Heart left ventricle (tissue), 16 donors: ENCODE data around the gene OR56A1. TPM values are rescaled to one million over a fixed set of nuclear protein-coding genes. Genes with fewer than 3 reads are reported as not detected.

Experiments
- ATAC-seq, 4 donors: fragments of 200-7000 bp; cut with Tn5 transposase; one replicate each; pipeline ENCODE4 v1.9.1; 2020 to 2022; ENCODE audit warnings: moderate library complexity in 4 of 4, mild to moderate bottlenecking in 3 of 4, moderate number of reproducible peaks in 1 of 4
- DNase-seq, 5 donors: peaks; one replicate each; pipeline ENCODE4 v3.0.0-alpha.2; 2020
- H3K27ac ChIP-seq, 12 donors: fragments of 200-600 bp; sonication (generic) in 4 of 12; one replicate each; pipeline versions ENCODE4 v1.5.0 to v1.8.0; 2016 to 2022; ENCODE audit warnings: mild to moderate bottlenecking in 2 of 12
- H3K27me3 ChIP-seq, 9 donors: fragments of 200-600 bp; sonication (generic) in 2 of 9; one replicate each; pipeline versions ENCODE4 v1.5.1 to v1.8.0; 2016 to 2022; ENCODE audit warnings: mild to moderate bottlenecking in 3 of 9
- H3K36me3 ChIP-seq, 9 donors: fragments of 200-600 bp; sonication (generic) in 2 of 9; one replicate each; pipeline versions ENCODE4 v1.5.0 to v1.8.0; 2018 to 2022; ENCODE audit warnings: mild to moderate bottlenecking in 2 of 9
- H3K4me1 ChIP-seq, 12 donors: fragments of 200-600 bp; sonication (generic) in 4 of 12; one replicate each; pipeline versions ENCODE4 v1.5.0 to v1.8.0; 2016 to 2022; ENCODE audit warnings: mild to moderate bottlenecking in 3 of 12
- H3K4me3 ChIP-seq, 12 donors: fragments of 200-600 bp; sonication (generic) in 4 of 12; one replicate each; pipeline versions ENCODE4 v1.5.0 to v1.8.0; 2017 to 2022; ENCODE audit warnings: mild to moderate bottlenecking in 9 of 12, moderate library complexity in 4 of 12
- H3K9me3 ChIP-seq, 12 donors: fragments of 200-600 bp; sonication (generic) in 4 of 12; one replicate each; pipeline versions ENCODE4 v1.5.0 to v1.8.0; 2016 to 2022; ENCODE audit warnings: mild to moderate bottlenecking in 1 of 12
- CTCF ChIP-seq, 12 donors: fragments of 200-600 bp; sonication (generic) in 4 of 12; IDR thresholded peaks; one replicate each; pipeline versions ENCODE4 v1.5.0 to v1.8.0; 2018 to 2022; ENCODE audit warnings: antibody characterized with exemption in 12 of 12, mild to moderate bottlenecking in 5 of 12
- POLR2A ChIP-seq, 2 donors: fragments of 450-650 bp; IDR thresholded peaks; one replicate each; pipeline ENCODE4 v1.6.1; 2017; ENCODE audit warnings: antibody characterized with exemption in 2 of 2, mild to moderate bottlenecking in 2 of 2, moderate library complexity in 2 of 2
- WGBS, 4 donors: extraction: QIAGEN DNeasy Blood & Tissue Kit in 2 of 4; methylation state at CpG; one replicate each; pipeline versions ENCODE4 v1.1.5 to v1.1.7; 2013 to 2018; 5-methylcytosine and 5-hydroxymethylcytosine counted together
- intact Hi-C, 10 donors: fragments of 100-400 bp; cut with DNase I; formaldehyde crosslinking; loops; one replicate each; pipeline versions ENCODE4 v1.11.1 to v1.14.2; 2022
- polyA plus RNA-seq, 2 donors: library from polyadenylated mRNA; stranded (reverse); fragments of 200-250 nt; gene quantifications; one replicate each; pipeline ENCODE4 v1.2.3, GENCODE V29; 2013
- total RNA-seq, 9 donors: library from RNA; depleted of rRNA in 2 of 9; stranded (reverse); fragments of >200 nt in 2 of 9; fragmentation: NEBNext Ultra II Directional in 3 of 9; extraction: Animal tissue kit (Norgen Biotek cat#: 25700) in 3 of 9; gene quantifications; one replicate each; pipeline versions ENCODE4 v1.1.0 to v1.2.4, GENCODE V29; 2016 to 2023
- donor health status: ischemic (EF 13 %, LVEDD 7.1; RV severe dilation, severe dysfunction).
- donor health status: healthy with polysubstance abuse.
- donor health status: DM: no; HTN: yes; CAD: no.
- donor health status: DM: no; HTN: no; CAD: no.
- donor health status: ischemic (EF 25% LVEDD 6.9; RV normal size, moderate dysfunction).
- donor health status: ischemic (EF 25% LVEDD 5.7; RV mildly dilated, moderate dysfunction).
- donor health status: healthy.
- donor health status: DM: yes; HTN: yes; CAD: no.
- donor health status: ischemic (EF 35%, LVEDD 5.7; RV mildly dilated, moderate dysfunction).
- donor health status: nonischemic (EF 11% LVEDD 7.7; RV severe dilation, severe dysfunction).
- donor health status: DM: yes; HTN: yes; CAD: no.
- donor health status: PGD.
- donor health status: ischemic (EF 29% LVEDD 5.4; RV normal size, mild dysfunction).
- donor health status: nonischemic (EF 23%, LVEDD 6.1; RV moderate dilation, normal function).

OR56A1 gene
- total and polyA plus RNA-seq, 11 donors = 0.03 to 0.06 TPM; not detected in 9

GRCh38 chr11:6055569-6055968 lies 25.0 kb upstream of the OR56A1 start:
- H3K4me1 ChIP-seq = no peaks in the 10 kb centered on the region
- H3K27ac ChIP-seq = no peak overlapping the region
- ATAC-seq (no peak), DNase-seq (no peak)
- H3K27me3 ChIP-seq = peaks cover 0 to 13% (median 0%) of the 10 kb centered on the region in 9 donors
- H3K4me3 ChIP-seq = no peak overlapping the region
- intact Hi-C loops = no loop called here
- no peaks in the 10 kb centered on the region for H3K36me3 ChIP-seq
- no peak for TF ChIP-seq CTCF (IDR thresholded peaks at IDR 0.05)
- TF ChIP-seq POLR2A (IDR thresholded peaks at IDR 0.05) = no peak
- H3K9me3 ChIP-seq = no peaks in the 10 kb centered on the region

GRCh38 chr11:6052374-6052773 lies 21.8 kb upstream of the OR56A1 start:
- WGBS, 4 donors = 72 to 80% (median 79%) methylated on average over 3 of the region's 3 CpGs
- no peak for TF ChIP-seq POLR2A (IDR thresholded peaks at IDR 0.05)
- TF ChIP-seq CTCF (IDR thresholded peaks at IDR 0.05) = no peak
- Histone ChIP-seq H3K36me3 (no peaks in the 10 kb centered on the region), H3K4me3 (no peak overlapping the region), H3K27ac (no peak overlapping the region), H3K9me3 (no peaks in the 10 kb centered on the region), H3K27me3 (peaks cover 0 to 13% (median 0%) of the 10 kb centered on the region in 9 donors), H3K4me1 (no peaks in the 10 kb centered on the region)
- no peak for DNase-seq
- intact Hi-C loops = no loop called here
- no peak for ATAC-seq

- peaks cover 0 to 15% (median 2%) of the 10 kb centered on the region in 12 donors for H3K4me1 ChIP-seq
- peak overlapping the region in 1 of 12 donors; percentile 60 for H3K27ac ChIP-seq
- TF ChIP-seq POLR2A (IDR thresholded peaks at IDR 0.05) (no peak), CTCF (IDR thresholded peaks at IDR 0.05) (no peak)
- H3K36me3 ChIP-seq = no peaks in the 10 kb centered on the region
- intact Hi-C loops = no loop called here
- H3K4me3 ChIP-seq = peak overlapping the region in 2 of 12 donors; percentile 7 to 16
- DNase-seq = peak in 1 of 5 donors; percentile 18
- 30 to 39% (median 33%) methylated on average over 4 of the region's 4 CpGs for whole genome bisulfite sequencing, 4 donors
- ATAC-seq = peak in 1 of 4 donors; percentile 60
- H3K27me3 ChIP-seq = no peaks in the 10 kb centered on the region
- H3K9me3 ChIP-seq = peaks cover 0 to 2% (median 0%) of the 10 kb centered on the region in 12 donors
Measured at GRCh38 chr11:6040874-6041273, 10.3 kb upstream of the OR56A1 start.

GRCh38 chr11:6027501-6027900 lies 3.1 kb downstream of the OR56A1 start:
- no peak for TF ChIP-seq POLR2A (IDR thresholded peaks at IDR 0.05)
- TF ChIP-seq CTCF (IDR thresholded peaks at IDR 0.05) = no peak
- Histone ChIP-seq H3K9me3 (no peaks in the 10 kb centered on the region), H3K27me3 (peaks cover 0 to 7% (median 0%) of the 10 kb centered on the region in 9 donors), H3K36me3 (no peaks in the 10 kb centered on the region), H3K4me1 (no peaks in the 10 kb centered on the region), H3K4me3 (no peak overlapping the region), H3K27ac (no peak overlapping the region)
- intact Hi-C loops = loop anchor here in 5 of 10 donors (10.0 kb wide), 4 partner anchors 127 to 477 kb away; partner anchors contain the start of gene CCKBR (in 1 of the 5)
- 93 to 98% (median 96%) methylated on average over 1 of the region's 1 CpG for WGBS, 4 donors
- no peak for ATAC-seq
- no peak for DNase-seq
